Stimulated activated CD4-positive, alpha-beta T cell treated with anti-CD3 and anti-CD28 coated beads, Interleukin-4, amount 100 ng/mL, for 48 hours (primary cell): ENCODE data around the gene DAP3.

Experiments used
- DNase-seq, 2 donors: peaks; one replicate each; pipeline ENCODE4 v3.0.0-alpha.2; 2020; ENCODE audit warnings: low read depth in 2 of 2

The DAP3 gene

DNA sequence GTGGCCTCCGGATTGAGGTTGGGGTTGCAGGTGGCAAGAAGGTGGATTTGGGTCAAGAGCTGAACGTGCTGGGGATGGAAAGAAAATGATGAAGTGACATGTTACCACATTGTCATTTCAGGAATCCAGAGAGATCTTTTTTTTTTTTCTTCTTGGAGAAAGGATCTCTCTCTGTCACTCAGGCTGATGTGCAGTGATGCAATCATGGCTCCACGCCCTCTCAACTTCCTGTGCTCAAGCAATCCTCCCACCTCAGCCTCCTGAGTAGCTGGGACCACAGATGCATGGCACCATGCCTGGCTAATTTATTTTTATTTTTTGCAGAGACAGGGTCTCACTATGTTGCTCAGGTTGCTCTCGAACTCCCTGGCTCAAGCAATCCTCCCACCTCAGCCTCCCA lies 87.5 kb downstream of the DAP3 start:
- DNase-seq: no peak

DNA sequence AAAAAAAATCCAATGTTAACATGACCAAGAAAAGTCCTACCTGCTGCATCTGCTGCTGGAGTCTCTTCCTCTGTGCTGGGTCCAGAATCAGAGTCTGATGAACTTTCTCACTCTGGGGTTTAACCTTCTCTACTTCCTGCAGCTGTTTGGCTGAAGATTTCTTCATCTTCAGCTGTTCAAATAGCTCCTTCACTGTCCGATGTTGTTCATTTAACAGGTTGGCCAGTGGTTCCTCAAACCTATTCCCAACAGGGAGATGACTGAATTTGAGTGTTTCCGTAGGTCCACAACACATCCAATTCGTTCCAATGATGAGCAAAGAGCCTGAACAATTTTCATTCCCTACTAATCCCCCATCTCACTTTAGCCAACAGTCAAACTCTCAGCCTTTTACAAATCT lies 88.7 kb downstream of the DAP3 start:
- no peak for DNase-seq
